Subcutaneous abdominal adipose tissue (tissue), 5 donors: ENCODE measurements around the gene GOLGA6B.
A peak's percentile ranks its signal among the peaks of the same experiment; 100 is the strongest.
"Not testable (repeated sequence)": the region's sequence is repeated elsewhere in the genome, so short reads cannot be mapped to it uniquely, and the experiment has no call there.

Source experiments
- H3K27ac ChIP-seq: one replicate; pipeline ENCODE4 v1.7.0; 2013; ENCODE audit warnings: low read depth, mild to moderate bottlenecking, inconsistent platforms, low read length, moderate library complexity
- H3K27me3 ChIP-seq, 5 donors: one replicate each; pipeline ENCODE4 v1.7.0; 2013; ENCODE audit warnings: low read length in 5 of 5, inconsistent platforms in 1 of 5; ENCODE audit not compliant: control insufficient read depth in 5 of 5, insufficient read depth in 4 of 5
- H3K36me3 ChIP-seq, 5 donors: one replicate each; pipeline ENCODE4 v1.7.0; 2013; ENCODE audit warnings: low read length in 5 of 5; ENCODE audit not compliant: control insufficient read depth in 5 of 5, insufficient read depth in 5 of 5
- H3K4me1 ChIP-seq, 5 donors: one replicate each; pipeline ENCODE4 v1.7.0; 2013; ENCODE audit warnings: low read length in 5 of 5, mild to moderate bottlenecking in 3 of 5, moderate library complexity in 1 of 5; ENCODE audit not compliant: control insufficient read depth in 5 of 5, insufficient read depth in 5 of 5
- H3K4me3 ChIP-seq, 5 donors: one replicate each; pipeline ENCODE4 v1.7.0; 2013; ENCODE audit warnings: low read length in 5 of 5, low read depth in 1 of 5
- H3K9ac ChIP-seq, 5 donors: one replicate each; pipeline ENCODE4 v1.7.0; 2013; ENCODE audit warnings: low read length in 5 of 5, mild to moderate bottlenecking in 4 of 5, moderate library complexity in 3 of 5
- H3K9me3 ChIP-seq, 5 donors: one replicate each; pipeline ENCODE4 v1.7.0; 2013; ENCODE audit warnings: low read length in 5 of 5; ENCODE audit not compliant: control insufficient read depth in 5 of 5
- donor health status: healthy.
- donor health status: healthy.
- donor health status: healthy.
- donor health status: healthy.
- donor health status: healthy.

Gene GOLGA6B

GRCh38 chr15:72628249-72629067 lies 26.0 kb upstream of the GOLGA6B start:
- H3K9ac ChIP-seq, H3K4me1 ChIP-seq, H3K9me3 ChIP-seq, H3K4me3 ChIP-seq, H3K36me3 ChIP-seq, H3K27ac ChIP-seq, H3K27me3 ChIP-seq: not testable (repeated sequence)

- not testable (repeated sequence) for H3K27me3 ChIP-seq, H3K9ac ChIP-seq, H3K9me3 ChIP-seq, H3K4me3 ChIP-seq, H3K36me3 ChIP-seq, H3K4me1 ChIP-seq, H3K27ac ChIP-seq
Observed at GRCh38 chr15:72629068-72629570, 25.4 kb upstream of the GOLGA6B start.

- peak overlapping the region in 2 of 5 donors; percentile 44 to 47 for H3K4me3 ChIP-seq
- not testable (repeated sequence) for H3K27me3 ChIP-seq, H3K9me3 ChIP-seq, H3K36me3 ChIP-seq, H3K4me1 ChIP-seq, H3K9ac ChIP-seq, H3K27ac ChIP-seq
Observed at GRCh38 chr15:72636519-72637282, 17.8 kb upstream of the GOLGA6B start.

- H3K36me3 ChIP-seq, H3K27me3 ChIP-seq, H3K27ac ChIP-seq, H3K4me3 ChIP-seq, H3K4me1 ChIP-seq, H3K9me3 ChIP-seq, H3K9ac ChIP-seq: not testable (repeated sequence)
Observed at GRCh38 chr15:72639759-72640483, 14.6 kb upstream of the GOLGA6B start.

- not testable (repeated sequence) for H3K4me3 ChIP-seq, H3K27me3 ChIP-seq, H3K27ac ChIP-seq, H3K9me3 ChIP-seq, H3K36me3 ChIP-seq, H3K9ac ChIP-seq, H3K4me1 ChIP-seq
Observed at GRCh38 chr15:72642271-72642670, 12.2 kb upstream of the GOLGA6B start.

GRCh38 chr15:72648631-72649253 lies 5.8 kb upstream of the GOLGA6B start:
- not testable (repeated sequence) for H3K4me1 ChIP-seq, H3K9me3 ChIP-seq, H3K27me3 ChIP-seq, H3K27ac ChIP-seq, H3K4me3 ChIP-seq, H3K9ac ChIP-seq, H3K36me3 ChIP-seq

- H3K9me3 ChIP-seq, H3K27ac ChIP-seq, H3K4me1 ChIP-seq, H3K9ac ChIP-seq, H3K27me3 ChIP-seq, H3K36me3 ChIP-seq, H3K4me3 ChIP-seq: not testable (repeated sequence)
Observed at GRCh38 chr15:72656014-72656413, 1.5 kb downstream of the GOLGA6B start.

GRCh38 chr15:72661081-72661480 lies 6.6 kb downstream of the GOLGA6B start:
- H3K36me3 ChIP-seq, H3K4me1 ChIP-seq, H3K27me3 ChIP-seq, H3K27ac ChIP-seq, H3K4me3 ChIP-seq, H3K9me3 ChIP-seq, H3K9ac ChIP-seq: not testable (repeated sequence)

- not testable (repeated sequence) for H3K4me1 ChIP-seq, H3K27me3 ChIP-seq
Observed at GRCh38 chr15:72663931-72664330, 9.4 kb downstream of the GOLGA6B start.

GRCh38 chr15:72665706-72666105 lies 11.2 kb downstream of the GOLGA6B start:
- not testable (repeated sequence) for H3K9me3 ChIP-seq, H3K36me3 ChIP-seq, H3K27me3 ChIP-seq, H3K9ac ChIP-seq, H3K4me3 ChIP-seq, H3K4me1 ChIP-seq, H3K27ac ChIP-seq

More at GRCh38 chr15:72663931-72664330, 9.4 kb downstream of the GOLGA6B start:
- H3K27ac ChIP-seq, H3K9me3 ChIP-seq, H3K4me3 ChIP-seq, H3K36me3 ChIP-seq, H3K9ac ChIP-seq: not testable (repeated sequence)
